ENCODE results near the gene GPN2. TPM values are rescaled to one million over a fixed set of nuclear protein-coding genes. Genes with fewer than 3 reads are reported as not detected.
A peak's percentile ranks its signal among the peaks of the same experiment; 100 is the strongest.

The GPN2 gene
- 10 to 100 TPM in 2 of 3 donors, 1 to 10 TPM in 1; 8.3 to 22.1 (median 10.0) TPM for polyA plus RNA-seq

- peak; percentile 75 to 81 (median 79) for DNase-seq
- Mint-ChIP-seq H3K36me3 (peaks cover 20 to 35% (median 22%) of the 10 kb centered on the region in 3 donors), H3K27ac (peak within 1 kb of the TSS; percentile 88 to 96 (median 94)), H3K27me3 (ENCODE audit: low read depth in 3 of 3) (peaks cover 6 to 11% (median 8%) of the 10 kb centered on the region in 3 donors), H3K4me1 (peaks cover 26 to 35% of the 10 kb centered on the region in 2 donors), H3K4me3 (peak within 1 kb of the TSS; percentile 90 to 94 (median 91)), H3K9me3 (no peaks in the 10 kb centered on the region)
These were observed at the start of gene GPN2 for GRCh38 chr1:26889551-26890466. TSS of gene GPN2 (minus strand) at chr1:26890283. CDS start at chr1:26890096, 187 bp downstream.

- Mint-ChIP-seq H3K9me3 (no peaks in the 10 kb centered on the region), H3K4me1 (peaks cover 5 to 7% of the 10 kb centered on the region in 2 donors), H3K4me3 (no peak overlapping the region), H3K36me3 (peaks cover 0 to 22% (median 14%) of the 10 kb centered on the region in 3 donors), H3K27me3 (ENCODE audit: low read depth in 3 of 3) (no peaks in the 10 kb centered on the region), H3K27ac (peak overlapping the region in 1 of 6 donors; percentile 55)
- no peak for DNase-seq
These were observed 48.6 kb upstream of the GPN2 start for GRCh38 chr1:26938659-26939025.

GRCh38 chr1:26938004-26938658, 48.0 kb upstream of the GPN2 start:
- Mint-ChIP-seq H3K4me1 (peaks cover 5 to 9% of the 10 kb centered on the region in 2 donors), H3K4me3 (no peak overlapping the region), H3K27me3 (ENCODE audit: low read depth in 3 of 3) (no peaks in the 10 kb centered on the region), H3K36me3 (peaks cover 0 to 19% (median 14%) of the 10 kb centered on the region in 3 donors), H3K27ac (peak overlapping the region in 1 of 6 donors; percentile 55), H3K9me3 (no peaks in the 10 kb centered on the region)
- no peak for DNase-seq

GRCh38 chr1:26936823-26937222, 46.7 kb upstream of the GPN2 start:
- H3K36me3 Mint-ChIP-seq, result peaks cover 4 to 13% (median 7%) of the 10 kb centered on the region in 3 donors
- H3K4me1 Mint-ChIP-seq, result peaks cover 5 to 18% of the 10 kb centered on the region in 2 donors
- no peak overlapping the region for H3K27ac Mint-ChIP-seq
- no peaks in the 10 kb centered on the region for H3K9me3 Mint-ChIP-seq
- DNase-seq, result no peak
- no peaks in the 10 kb centered on the region for H3K27me3 Mint-ChIP-seq (ENCODE audit: low read depth in 3 of 3)
- H3K4me3 Mint-ChIP-seq, result no peak overlapping the region

- no peak overlapping the region for H3K4me3 Mint-ChIP-seq
- no peaks in the 10 kb centered on the region for H3K27me3 Mint-ChIP-seq (ENCODE audit: low read depth in 3 of 3)
- H3K36me3 Mint-ChIP-seq, result peaks cover 4 to 17% (median 11%) of the 10 kb centered on the region in 3 donors
- H3K27ac Mint-ChIP-seq, result no peak overlapping the region
- no peaks in the 10 kb centered on the region for H3K9me3 Mint-ChIP-seq
- no peak for DNase-seq
- peaks cover 0 to 10% of the 10 kb centered on the region in 2 donors for H3K4me1 Mint-ChIP-seq
These were observed 42.4 kb upstream of the GPN2 start for GRCh38 chr1:26932531-26932930.

GRCh38 chr1:26923711-26924110, 33.6 kb upstream of the GPN2 start:
- Mint-ChIP-seq H3K27me3 (ENCODE audit: low read depth in 3 of 3) (peaks cover 3 to 7% (median 5%) of the 10 kb centered on the region in 3 donors), H3K4me1 (peaks cover 35 to 40% of the 10 kb centered on the region in 2 donors), H3K9me3 (no peaks in the 10 kb centered on the region), H3K27ac (peak overlapping the region in 2 of 6 donors; percentile 32 to 98), H3K36me3 (peaks cover 0 to 12% (median 6%) of the 10 kb centered on the region in 3 donors), H3K4me3 (peak overlapping the region in 2 of 5 donors; percentile 91 to 94)
- no peak for DNase-seq

GRCh38 chr1:26922901-26923300, 32.8 kb upstream of the GPN2 start:
- Mint-ChIP-seq H3K4me3 (peak overlapping the region; percentile 91 to 97 (median 95)), H3K27me3 (ENCODE audit: low read depth in 3 of 3) (peaks cover 3 to 7% (median 5%) of the 10 kb centered on the region in 3 donors), H3K9me3 (no peaks in the 10 kb centered on the region), H3K36me3 (peaks cover 0 to 10% (median 4%) of the 10 kb centered on the region in 3 donors), H3K4me1 (peaks cover 35 to 40% of the 10 kb centered on the region in 2 donors), H3K27ac (peak overlapping the region; percentile 91 to 98 (median 96))
- DNase-seq, result no peak

- H3K27ac Mint-ChIP-seq, result peak overlapping the region; percentile 91 to 98 (median 96)
- H3K36me3 Mint-ChIP-seq, result peaks cover 0 to 10% (median 4%) of the 10 kb centered on the region in 3 donors
- no peak for DNase-seq
- no peaks in the 10 kb centered on the region for H3K9me3 Mint-ChIP-seq
- peaks cover 35 to 40% of the 10 kb centered on the region in 2 donors for H3K4me1 Mint-ChIP-seq
- peak overlapping the region; percentile 91 to 97 (median 95) for H3K4me3 Mint-ChIP-seq
- peaks cover 3 to 7% (median 5%) of the 10 kb centered on the region in 3 donors for H3K27me3 Mint-ChIP-seq (ENCODE audit: low read depth in 3 of 3)
These were observed 32.3 kb upstream of the GPN2 start for GRCh38 chr1:26922431-26922729.

GRCh38 chr1:26921540-26922430, 31.7 kb upstream of the GPN2 start, which contains the start of gene NUDC:
TSS of gene NUDC (plus strand) at chr1:26921743. CDS start at chr1:26921849, 106 bp downstream.
- Mint-ChIP-seq H3K4me1 (peaks cover 34 to 40% of the 10 kb centered on the region in 2 donors), H3K36me3 (peaks cover 0 to 6% (median under 1%) of the 10 kb centered on the region in 3 donors), H3K27ac (peak within 1 kb of the TSS; percentile 91 to 98 (median 96)), H3K27me3 (ENCODE audit: low read depth in 3 of 3) (peaks cover 3 to 7% (median 5%) of the 10 kb centered on the region in 3 donors), H3K9me3 (no peaks in the 10 kb centered on the region), H3K4me3 (peak within 1 kb of the TSS; percentile 91 to 97 (median 95))
- peak; percentile 94 to 96 (median 96) for DNase-seq

- Mint-ChIP-seq H3K27ac (peak overlapping the region; percentile 91 to 98 (median 96)), H3K4me1 (peaks cover 34 to 40% of the 10 kb centered on the region in 2 donors), H3K36me3 (peaks cover 0 to 3% (median 0%) of the 10 kb centered on the region in 3 donors), H3K27me3 (ENCODE audit: low read depth in 3 of 3) (peaks cover 3 to 7% (median 5%) of the 10 kb centered on the region in 3 donors), H3K4me3 (peak overlapping the region; percentile 91 to 97 (median 95)), H3K9me3 (no peaks in the 10 kb centered on the region)
- DNase-seq, result no peak
These were observed 31.1 kb upstream of the GPN2 start for GRCh38 chr1:26921126-26921539.

- H3K36me3 Mint-ChIP-seq, result no peaks in the 10 kb centered on the region
- H3K27me3 Mint-ChIP-seq (ENCODE audit: low read depth in 3 of 3), result no peaks in the 10 kb centered on the region
- no peak overlapping the region for H3K27ac Mint-ChIP-seq
- H3K9me3 Mint-ChIP-seq, result no peaks in the 10 kb centered on the region
- no peak overlapping the region for H3K4me3 Mint-ChIP-seq
- DNase-seq, result no peak
- peaks cover 3 to 8% of the 10 kb centered on the region in 2 donors for H3K4me1 Mint-ChIP-seq
These were observed 25.2 kb upstream of the GPN2 start for GRCh38 chr1:26915204-26915842.

- Mint-ChIP-seq H3K4me3 (no peak within 1 kb of the TSS), H3K9me3 (no peaks in the 10 kb centered on the region), H3K4me1 (no peaks in the 10 kb centered on the region), H3K27me3 (ENCODE audit: low read depth in 3 of 3) (peaks cover 0 to 2% (median 0%) of the 10 kb centered on the region in 3 donors), H3K36me3 (no peaks in the 10 kb centered on the region), H3K27ac (no peak within 1 kb of the TSS)
- no peak for DNase-seq
These were observed 23.9 kb upstream of the GPN2 start, which contains the start of gene NR0B2 for GRCh38 chr1:26913754-26914619. TSS of gene NR0B2 (minus strand) at chr1:26913975. CDS start at chr1:26913940, 35 bp downstream.

All from immature natural killer cell (primary cell).